H1 (cell line): ENCODE measurements around the gene ZNF69. TPM values are rescaled to one million over a fixed set of nuclear protein-coding genes. Genes with fewer than 3 reads are reported as not detected.

ENCODE experiments used
- CTCF ChIA-PET: fragments of 300-600 bp; sonication (Branson Sonifier 250); formaldehyde crosslinking; loops from one replicate; lab custom pipeline; 2021; ENCODE audit not compliant: partially characterized antibody; lab: Charles Lee
- POLR2A ChIA-PET: fragments of 300-600 bp; sonication (Branson Sonifier 250); formaldehyde crosslinking; loops from one replicate; lab custom pipeline; 2021; ENCODE audit warnings: inconsistent platforms; ENCODE audit not compliant: partially characterized antibody; lab: Charles Lee
- DNase-seq, 2 experiments: peaks; one replicate each; pipeline versions ENCODE4 v3.0.0 to v3.0.0-alpha.2; 2010 to 2022; ENCODE audit warnings: low spot score in 2 of 2, low read depth in 1 of 2, mixed read lengths in 1 of 2
- FAIRE-seq: peaks from 2 replicates; lab custom pipeline; 2011; peaks lifted over from hg19 to GRCh38; lab: Jason Lieb, UNC
- H2AFZ ChIP-seq: 2 replicates; pipeline ENCODE4 v1.8.1; 2012; ENCODE audit warnings: low read length, inconsistent platforms
- H2AK5ac ChIP-seq: 2 replicates; pipeline ENCODE4 v1.6.1; 2013; ENCODE audit warnings: low read depth, low read length
- H2BK120ac ChIP-seq: replicated peaks from 2 replicates; pipeline ENCODE3; 2013; ENCODE audit warnings: low read depth, low read length, inconsistent platforms
- H2BK12ac ChIP-seq: 2 replicates; pipeline ENCODE4 v1.6.1; 2013; ENCODE audit warnings: low read depth, low read length
- H2BK15ac ChIP-seq: 2 replicates; pipeline ENCODE4 v1.6.1; 2013; ENCODE audit warnings: low read length
- H2BK20ac ChIP-seq: 2 replicates; pipeline ENCODE4 v1.6.1; 2013; ENCODE audit warnings: low read length
- H2BK5ac ChIP-seq: 2 replicates; pipeline ENCODE4 v1.6.1; 2013; ENCODE audit warnings: low read depth, low read length
- H3K14ac ChIP-seq: 2 replicates; pipeline ENCODE4 v1.6.1; 2013; ENCODE audit warnings: inconsistent platforms; ENCODE audit not compliant: insufficient read length
- H3K18ac ChIP-seq: 2 replicates; pipeline ENCODE4 v1.6.1; 2013; ENCODE audit warnings: low read length; ENCODE audit errors: extremely low read depth
- H3K23ac ChIP-seq: 2 replicates; pipeline ENCODE4 v1.6.1; 2013; ENCODE audit warnings: inconsistent platforms; ENCODE audit not compliant: insufficient read length
- H3K23me2 ChIP-seq: 2 replicates; pipeline ENCODE4 v1.6.1; 2013; ENCODE audit warnings: low read depth, low read length
- H3K27ac ChIP-seq: 2 replicates; pipeline ENCODE4 v1.6.1; 2011; ENCODE audit warnings: low read depth, low read length, inconsistent platforms
- H3K27me3 ChIP-seq, 4 experiments: replicated peaks in 1 of 4; 1 replicate in 1 of 4; 2 replicates in 3 of 4; pipeline versions ENCODE4 v1.6.1 to v1.8.1; 2011 to 2013; ENCODE audit warnings: low read length in 3 of 4, mild to moderate bottlenecking in 3 of 4, inconsistent platforms in 2 of 4, mixed read lengths in 2 of 4, moderate library complexity in 1 of 4; ENCODE audit not compliant: control insufficient read depth in 3 of 4, insufficient read depth in 3 of 4; ENCODE audit errors: extremely low read depth in 1 of 4
- H3K36me3 ChIP-seq, 4 experiments: 2 replicates each; pipeline versions ENCODE4 v1.6.1 to v1.8.1; 2011 to 2013; ENCODE audit warnings: mild to moderate bottlenecking in 4 of 4, low read length in 3 of 4, moderate library complexity in 2 of 4, control low read depth in 1 of 4, inconsistent platforms in 1 of 4; ENCODE audit not compliant: insufficient read depth in 4 of 4, control insufficient read depth in 2 of 4
- H3K4ac ChIP-seq: replicated peaks from 2 replicates; pipeline ENCODE3; 2013; ENCODE audit warnings: low read length, low read depth, mixed read lengths, inconsistent platforms; ENCODE audit not compliant: insufficient read length
- H3K4me1 ChIP-seq, 4 experiments: replicated peaks in 1 of 4; 1 replicate in 1 of 4; 2 replicates in 3 of 4; pipeline versions ENCODE4 v1.6.1 to v1.8.1; 2011 to 2013; ENCODE audit warnings: low read length in 3 of 4, inconsistent platforms in 2 of 4, mixed read lengths in 1 of 4; ENCODE audit not compliant: insufficient read depth in 4 of 4, control insufficient read depth in 3 of 4
- H3K4me2 ChIP-seq, 2 experiments: 2 replicates each; pipeline versions ENCODE4 v1.6.1 to v1.8.1; 2011 to 2013; ENCODE audit warnings: low read depth in 2 of 2, low read length in 2 of 2, control low read depth in 1 of 2, inconsistent platforms in 1 of 2, mild to moderate bottlenecking in 1 of 2; ENCODE audit not compliant: insufficient read depth in 1 of 2
- H3K4me3 ChIP-seq, 4 experiments: fragments of 200-600, 300-600 bp in 1 of 4; sonication (generic), shearing (Covaris generic), sonication (Bioruptor Twin) in 1 of 4; 2 replicates each; pipeline versions ENCODE4 v1.5.1 to v1.8.1; 2011 to 2016; ENCODE audit warnings: low read length in 4 of 4, low read depth in 3 of 4, control low read depth in 2 of 4, inconsistent platforms in 2 of 4, mild to moderate bottlenecking in 2 of 4, mixed read lengths in 1 of 4, moderate library complexity in 1 of 4; ENCODE audit not compliant: insufficient read depth in 2 of 4; ENCODE audit errors: extremely low read depth in 1 of 4
- H3K56ac ChIP-seq: replicated peaks from 2 replicates; pipeline ENCODE3; 2013; ENCODE audit warnings: low read depth, mild to moderate bottlenecking, mixed read lengths, low read length, inconsistent platforms; ENCODE audit not compliant: insufficient read length
- H3K79me1 ChIP-seq: 2 replicates; pipeline ENCODE4 v1.6.1; 2013; ENCODE audit warnings: low read depth, low read length, control low read depth
- H3K79me2 ChIP-seq, 2 experiments: 2 replicates each; pipeline versions ENCODE4 v1.6.1 to v1.8.1; 2012 to 2013; ENCODE audit warnings: low read length in 2 of 2, mild to moderate bottlenecking in 2 of 2, inconsistent platforms in 1 of 2; ENCODE audit not compliant: insufficient read depth in 2 of 2, control insufficient read depth in 1 of 2
- H3K9ac ChIP-seq, 4 experiments: replicated peaks in 1 of 4; 1 replicate in 1 of 4; 2 replicates in 3 of 4; pipeline versions ENCODE4 v1.6.1 to v1.8.1; 2011 to 2013; ENCODE audit warnings: low read depth in 3 of 4, low read length in 3 of 4, control low read depth in 2 of 4, mild to moderate bottlenecking in 2 of 4, moderate library complexity in 2 of 4, inconsistent platforms in 1 of 4; ENCODE audit errors: extremely low read depth in 1 of 4
- H3K9me3 ChIP-seq, 2 experiments: 2 replicates each; pipeline versions ENCODE4 v1.6.1 to v1.8.1; 2012 to 2013; ENCODE audit warnings: mild to moderate bottlenecking in 2 of 2, moderate library complexity in 2 of 2, control low read depth in 1 of 2, inconsistent platforms in 1 of 2, low read depth in 1 of 2, low read length in 1 of 2, mixed read lengths in 1 of 2; ENCODE audit not compliant: insufficient read depth in 2 of 2
- H4K20me1 ChIP-seq, 2 experiments: replicated peaks in 1 of 2; 2 replicates each; pipeline versions ENCODE3 to v1.8.1; 2011 to 2013; ENCODE audit warnings: inconsistent platforms in 2 of 2, low read length in 2 of 2, mild to moderate bottlenecking in 1 of 2; ENCODE audit not compliant: insufficient read depth in 2 of 2, control insufficient read depth in 1 of 2
- H4K5ac ChIP-seq: 2 replicates; pipeline ENCODE4 v1.6.1; 2013; ENCODE audit warnings: low read length, low read depth, mixed read lengths, inconsistent platforms; ENCODE audit not compliant: insufficient read length
- H4K8ac ChIP-seq: 2 replicates; pipeline ENCODE4 v1.8.0; 2013; ENCODE audit warnings: mild to moderate bottlenecking, moderate library complexity, low read length, inconsistent platforms; ENCODE audit not compliant: insufficient read depth; ENCODE audit errors: extremely low read depth
- H4K91ac ChIP-seq: replicated peaks from 2 replicates; pipeline ENCODE3; 2013; ENCODE audit warnings: low read length, mixed read lengths, inconsistent platforms; ENCODE audit not compliant: insufficient read length
- CBX8 ChIP-seq: fragments of 300-800, 300-1000 bp; sonication (generic); IDR thresholded peaks from 2 replicates; pipeline ENCODE4 v1.7.1; 2016; ENCODE audit warnings: low read depth, low read length, borderline replicate concordance
- FOSL1 ChIP-seq: IDR thresholded peaks from 2 replicates; pipeline ENCODE4 v1.6.1; 2011; ENCODE audit warnings: mild to moderate bottlenecking, low read depth, low read length, moderate library complexity; ENCODE audit not compliant: insufficient read depth
- GABPA ChIP-seq: IDR thresholded peaks from 2 replicates; pipeline ENCODE4 v1.6.1; 2011; ENCODE audit warnings: mild to moderate bottlenecking, low read length, moderate library complexity, borderline replicate concordance; ENCODE audit not compliant: insufficient read depth
- JUN ChIP-seq: IDR thresholded peaks from 2 replicates; pipeline ENCODE4 v1.6.1; 2011; ENCODE audit warnings: low read depth, mild to moderate bottlenecking, improper control_type of control experiment, low read length
- KDM1A ChIP-seq: fragments of 200-600, 300-600 bp; sonication (generic); IDR thresholded peaks from 2 replicates; pipeline ENCODE4 v1.7.1; 2016; ENCODE audit warnings: mild to moderate bottlenecking, low read length, borderline replicate concordance
- NANOG ChIP-seq: IDR thresholded peaks from 2 replicates; pipeline ENCODE4 v1.6.1; 2011; ENCODE audit warnings: low read length, low read depth, mild to moderate bottlenecking, inconsistent platforms; ENCODE audit not compliant: insufficient read depth, poor library complexity, severe bottlenecking
- POU5F1 ChIP-seq: IDR thresholded peaks from 2 replicates; pipeline ENCODE4 v1.6.1; 2011; ENCODE audit warnings: low read depth, mild to moderate bottlenecking, low read length, moderate library complexity
- SIN3A ChIP-seq, 2 experiments: IDR thresholded peaks in 1 of 2; conservative IDR thresholded peaks in 1 of 2; 2 replicates each; pipeline ENCODE4 v1.6.1; 2011 to 2012; ENCODE audit warnings: low read length in 2 of 2, improper control_type of control experiment in 1 of 2, low read depth in 1 of 2, mild to moderate bottlenecking in 1 of 2
- SUZ12 ChIP-seq: fragments of 200-600 bp; sonication (generic); IDR thresholded peaks from 2 replicates; pipeline ENCODE4 v1.6.1; 2012; ENCODE audit warnings: mild to moderate bottlenecking, inconsistent platforms, low read length, moderate library complexity, mixed read lengths
- WGBS, 2 experiments: shearing (Covaris generic) in 1 of 2; methylation state at CpG; one replicate each; pipeline versions ENCODE4 v1.1.6 to v1.1.7; 2013 to 2015; ENCODE audit warnings: low lambda C conversion rate in 2 of 2, mixed read lengths in 2 of 2, inconsistent platforms in 1 of 2, low coverage in 1 of 2, missing lambda C conversion rate in 1 of 2; ENCODE audit not compliant: insufficient replicate concordance in 2 of 2, insufficient coverage in 1 of 2, insufficient read length in 1 of 2; ENCODE audit errors: extremely low coverage in 1 of 2, missing lambda C conversion rate in 1 of 2; 5-methylcytosine and 5-hydroxymethylcytosine counted together
- polyA plus RNA-seq, 7 experiments: library from polyadenylated mRNA; depleted of rRNA in 3 of 7; stranded (reverse) in 5 of 7; unstranded in 2 of 7; fragments of >200 nt in 5 of 7; fragments of 200-250 nt in 2 of 7; gene quantifications; 1 replicate in 5 of 7; 2 replicates in 1 of 7; 4 replicates in 1 of 7; pipeline versions ENCODE4 v1.2.1 to v1.2.3, GENCODE V29; 2011 to 2013; ENCODE audit warnings: missing spikeins in 2 of 7, mixed read lengths in 2 of 7
- total RNA-seq: library from RNA; stranded (reverse); fragmentation: NEBNext Ultra II Directional; extraction: Animal tissue kit (Norgen Biotek cat#: 25700); gene quantifications from 2 replicates; pipeline ENCODE4 v1.2.1, GENCODE V29; 2021

The ZNF69 gene
- total and polyA plus RNA-seq, 2 of the 8 experiments (the other 6 are each of a cell fraction or from before 2014, with no cell fraction given) = 5.6 to 22.8 TPM

DNA sequence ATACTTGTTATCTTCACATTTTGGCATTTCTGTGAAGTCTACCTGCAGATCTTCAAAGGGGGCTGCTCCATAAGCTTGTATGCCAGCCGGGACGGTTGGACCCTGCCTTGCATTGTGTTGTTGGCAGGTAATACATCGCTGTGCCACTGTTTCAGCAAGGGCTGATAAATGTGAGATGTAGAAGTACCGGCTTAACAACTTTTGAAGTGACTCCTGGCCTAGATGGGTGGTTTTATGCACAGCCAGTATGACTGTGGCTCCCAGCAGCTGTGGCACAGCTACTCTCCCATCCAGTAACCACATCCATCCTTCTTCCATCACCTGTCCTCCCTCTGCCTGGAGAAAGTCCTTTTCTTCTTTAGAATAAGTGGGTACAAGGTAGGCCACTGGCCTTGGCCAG, 57.1 kb downstream of the ZNF69 start:
- CTCF ChIA-PET = interaction anchor here (1.1 to 1.9 kb wide), 5 partner anchors 20 to 118 kb away, joined by 3 to 8 read pairs (median 3); partner anchors contain the start of gene ZNF763
- no peak overlapping the region for H3K56ac ChIP-seq

More for the DNA sequence above, 57.1 kb downstream of the ZNF69 start:
- no peak overlapping the region for H3K23ac ChIP-seq
- H3K23me2 ChIP-seq = no peaks in the 10 kb centered on the region
- H2AK5ac ChIP-seq = no peak overlapping the region
- no peaks in the 10 kb centered on the region; the same call in 1 of the 2 replicates for H3K79me1 ChIP-seq
- H2BK5ac ChIP-seq = no peak overlapping the region
- no peak for FAIRE-seq
- no peak overlapping the region for H3K4ac ChIP-seq
- no peaks in the 10 kb centered on the region for H3K27me3 ChIP-seq
- no peak overlapping the region for H2AFZ ChIP-seq
- no peak overlapping the region for H2BK20ac ChIP-seq
- no peak overlapping the region for H2BK12ac ChIP-seq
- WGBS, 2 experiments = 84% methylated on average over 4 of the region's 4 CpGs; no CpG with 5 or more reads in 1 of the 2 experiments
- H2BK15ac ChIP-seq = no peak overlapping the region
- no peak overlapping the region for H3K9ac ChIP-seq
- H2BK120ac ChIP-seq = no peak overlapping the region
- no peak overlapping the region for H4K91ac ChIP-seq
- no peak overlapping the region for H3K4me2 ChIP-seq
- no peak overlapping the region for H4K8ac ChIP-seq
- TF ChIP-seq KDM1A (no peak), FOSL1 (no peak), CBX8 (no peak), GABPA (no peak), SUZ12 (no peak), POU5F1 (no peak), SIN3A (conservative IDR thresholded peaks at IDR 0.05 in 1 of 2, IDR thresholded peaks at IDR 0.05 in 1 of 2; ENCODE audit: low read depth in 1 of 2, low read length in 2 of 2) (no peak), NANOG (no peak), JUN (no peak)
- peaks cover 10 to 79% (median 28%) of the 10 kb centered on the region in 4 experiments; a peak in 6 of 8 replicates for H3K36me3 ChIP-seq
- no peaks in the 10 kb centered on the region for H4K20me1 ChIP-seq
- no peak overlapping the region for H3K4me3 ChIP-seq
- POLR2A ChIA-PET = no interaction called here
- H3K79me2 ChIP-seq = peaks cover 0 to 4% of the 10 kb centered on the region in 2 experiments; a peak in 2 of 4 replicates
- H3K18ac ChIP-seq = no peak overlapping the region
- H3K4me1 ChIP-seq = no peaks in the 10 kb centered on the region
- no peak overlapping the region for H3K27ac ChIP-seq
- DNase-seq = no peak
- peaks cover 80 to 99% of the 10 kb centered on the region in 2 experiments for H3K9me3 ChIP-seq
- H4K5ac ChIP-seq = no peak overlapping the region
- H3K14ac ChIP-seq = no peak overlapping the region
